Astrocyte (in vitro differentiated cells and primary cell): ENCODE measurements around the gene TMEM273. TPM values are rescaled to one million over a fixed set of nuclear protein-coding genes. Genes with fewer than 3 reads are reported as not detected.

Experiments used
- DNase-seq: peaks from one replicate; pipeline ENCODE4 v3.0.0-alpha.2; 2010; ENCODE audit warnings: low read depth
- FAIRE-seq: peaks from 2 replicates; lab custom pipeline; 2011; peaks lifted over from hg19 to GRCh38; lab: Jason Lieb, UNC
- H2AFZ ChIP-seq: 2 replicates; pipeline ENCODE4 v1.6.0; 2012; ENCODE audit warnings: low read depth, low read length, inconsistent platforms
- H3K27ac ChIP-seq: 2 replicates; pipeline ENCODE4 v1.5.1; 2011; ENCODE audit warnings: low read depth, low read length, inconsistent platforms
- H3K27me3 ChIP-seq: 2 replicates; pipeline ENCODE4 v1.6.0; 2011; ENCODE audit warnings: low read length, inconsistent platforms; ENCODE audit not compliant: insufficient read depth
- H3K36me3 ChIP-seq: 2 replicates; pipeline ENCODE4 v1.5.1; 2011; ENCODE audit warnings: low read length, inconsistent platforms; ENCODE audit not compliant: insufficient read depth
- H3K4me1 ChIP-seq: 2 replicates; pipeline ENCODE4 v1.5.1; 2011; ENCODE audit warnings: low read length, inconsistent platforms; ENCODE audit not compliant: insufficient read depth
- H3K4me2 ChIP-seq: 2 replicates; pipeline ENCODE4 v1.6.0; 2012; ENCODE audit warnings: low read length, inconsistent platforms
- H3K4me3 ChIP-seq: 2 replicates; pipeline ENCODE4 v1.5.1; 2011; ENCODE audit warnings: low read depth, mild to moderate bottlenecking, low read length, inconsistent platforms; ENCODE audit not compliant: insufficient read depth
- H3K79me2 ChIP-seq: 2 replicates; pipeline ENCODE4 v1.6.0; 2012; ENCODE audit warnings: mild to moderate bottlenecking, low read length, inconsistent platforms; ENCODE audit not compliant: insufficient read depth
- H3K9ac ChIP-seq: 2 replicates; pipeline ENCODE4 v1.6.0; 2012; ENCODE audit warnings: mild to moderate bottlenecking, low read length, inconsistent platforms
- H3K9me3 ChIP-seq: 2 replicates; pipeline ENCODE4 v1.5.1; 2012; ENCODE audit warnings: low read depth, mild to moderate bottlenecking, low read length, inconsistent platforms; ENCODE audit not compliant: insufficient read depth
- H4K20me1 ChIP-seq: 2 replicates; pipeline ENCODE4 v1.6.0; 2012; ENCODE audit warnings: low read length, inconsistent platforms; ENCODE audit not compliant: insufficient read depth
- H3K27ac Mint-ChIP-seq: one replicate; pipeline ENCODE4 v1.8.0; 2021; ENCODE audit warnings: mild to moderate bottlenecking, mixed read lengths; ENCODE audit not compliant: unreplicated experiment
- H3K27me3 Mint-ChIP-seq: one replicate; pipeline ENCODE4 v1.8.0; 2021; ENCODE audit warnings: low read depth, mixed read lengths; ENCODE audit not compliant: unreplicated experiment
- H3K36me3 Mint-ChIP-seq: one replicate; pipeline ENCODE4 v1.8.0; 2021; ENCODE audit warnings: low read depth, mixed read lengths; ENCODE audit not compliant: unreplicated experiment
- H3K4me1 Mint-ChIP-seq: one replicate; pipeline ENCODE4 v1.8.0; 2021; ENCODE audit warnings: low read depth, mixed read lengths; ENCODE audit not compliant: unreplicated experiment
- H3K4me3 Mint-ChIP-seq: one replicate; pipeline ENCODE4 v1.8.0; 2021; ENCODE audit warnings: mild to moderate bottlenecking, moderate library complexity, mixed read lengths; ENCODE audit not compliant: unreplicated experiment
- H3K9me3 Mint-ChIP-seq: one replicate; pipeline ENCODE4 v1.8.0; 2021; ENCODE audit warnings: mild to moderate bottlenecking, mixed read lengths; ENCODE audit not compliant: unreplicated experiment
- CTCF ChIP-seq: IDR thresholded peaks from 2 replicates; pipeline ENCODE4 v1.5.1; 2011; ENCODE audit warnings: low read depth, mild to moderate bottlenecking, inconsistent platforms, low read length, moderate library complexity; ENCODE audit not compliant: insufficient read depth
- EZH2 ChIP-seq: IDR thresholded peaks from 2 replicates; pipeline ENCODE4 v1.6.1; 2012; ENCODE audit warnings: mild to moderate bottlenecking, low read length, inconsistent platforms; ENCODE audit not compliant: insufficient read depth
- total RNA-seq: library from RNA; stranded (reverse); gene quantifications from 2 replicates; pipeline ENCODE4 v1.2.1, GENCODE V29; 2021

TMEM273 gene
- total RNA-seq, 1 donor from 2014 or later = not detected

DNA sequence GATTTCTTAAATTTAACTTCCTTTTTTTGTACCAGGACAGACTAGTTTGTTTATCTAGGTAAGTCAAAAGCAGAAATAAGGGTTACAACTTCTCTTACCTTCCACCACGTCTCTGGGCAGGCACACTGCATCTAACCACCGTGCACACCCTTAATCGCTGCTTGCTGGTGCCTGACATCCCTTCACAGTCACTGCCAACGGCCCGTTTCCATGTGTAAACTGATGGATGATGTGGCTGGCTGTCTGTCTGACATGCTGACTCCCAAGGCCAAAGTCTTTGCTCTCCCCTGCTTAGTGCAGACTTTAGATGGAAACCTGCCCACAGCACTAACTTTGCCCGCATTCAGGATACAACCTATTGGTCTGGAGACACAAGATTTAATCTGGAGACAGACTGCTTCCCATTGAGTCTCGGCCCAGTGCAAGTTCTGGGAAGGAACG, 1.1 kb downstream of the TMEM273 start:
- Histone ChIP-seq H3K9me3 (no peaks in the 10 kb centered on the region), H3K27me3 (peaks cover 4% of the 10 kb centered on the region), H3K27ac (no peak overlapping the region), H3K4me2 (no peak overlapping the region), H4K20me1 (no peaks in the 10 kb centered on the region), H2AFZ (no peak overlapping the region), H3K79me2 (no peaks in the 10 kb centered on the region), H3K9ac (no peak overlapping the region), H3K36me3 (no peaks in the 10 kb centered on the region), H3K4me3 (no peak overlapping the region), H3K4me1 (no peaks in the 10 kb centered on the region)
- no peak overlapping the region for H3K4me3 Mint-ChIP-seq
- no peaks in the 10 kb centered on the region for H3K4me1 Mint-ChIP-seq
- H3K27ac Mint-ChIP-seq = no peak overlapping the region
- H3K27me3 Mint-ChIP-seq = peaks cover 28% of the 10 kb centered on the region
- FAIRE-seq (no peak), DNase-seq (no peak)
- no peaks in the 10 kb centered on the region for H3K9me3 Mint-ChIP-seq
- TF ChIP-seq EZH2 (no peak), CTCF (no peak)
- H3K36me3 Mint-ChIP-seq = no peaks in the 10 kb centered on the region

GRCh38 chr10:49186613-49187012, 1.6 kb downstream of the TMEM273 start:
- Mint-ChIP-seq H3K9me3 (no peaks in the 10 kb centered on the region), H3K4me3 (no peak overlapping the region), H3K36me3 (no peaks in the 10 kb centered on the region), H3K4me1 (no peaks in the 10 kb centered on the region), H3K27ac (no peak overlapping the region), H3K27me3 (peaks cover 28% of the 10 kb centered on the region)
- Histone ChIP-seq H3K9me3 (no peaks in the 10 kb centered on the region), H3K4me3 (no peak overlapping the region), H2AFZ (no peak overlapping the region), H4K20me1 (no peaks in the 10 kb centered on the region), H3K27me3 (peaks cover 4% of the 10 kb centered on the region), H3K79me2 (no peaks in the 10 kb centered on the region), H3K4me1 (no peaks in the 10 kb centered on the region), H3K4me2 (no peak overlapping the region), H3K9ac (no peak overlapping the region), H3K27ac (no peak overlapping the region), H3K36me3 (no peaks in the 10 kb centered on the region)
- DNase-seq (no peak), FAIRE-seq (no peak)
- TF ChIP-seq EZH2 (no peak), CTCF (no peak)

GRCh38 chr10:49185213-49185612, 3.0 kb downstream of the TMEM273 start:
- H3K9me3 ChIP-seq = no peaks in the 10 kb centered on the region
- peaks cover 4% of the 10 kb centered on the region for H3K27me3 ChIP-seq
- TF ChIP-seq EZH2 (no peak), CTCF (no peak)
- DNase-seq (no peak), FAIRE-seq (no peak)
- no peak overlapping the region for H3K27ac ChIP-seq
- Mint-ChIP-seq H3K36me3 (no peaks in the 10 kb centered on the region), H3K27ac (no peak overlapping the region), H3K27me3 (peaks cover 28% of the 10 kb centered on the region), H3K9me3 (no peaks in the 10 kb centered on the region), H3K4me3 (no peak overlapping the region), H3K4me1 (no peaks in the 10 kb centered on the region)
- H2AFZ ChIP-seq = no peak overlapping the region
- no peaks in the 10 kb centered on the region for H3K79me2 ChIP-seq
- no peak overlapping the region for H3K9ac ChIP-seq
- H3K4me1 ChIP-seq = no peaks in the 10 kb centered on the region
- no peaks in the 10 kb centered on the region for H4K20me1 ChIP-seq
- no peak overlapping the region for H3K4me3 ChIP-seq
- no peak overlapping the region for H3K4me2 ChIP-seq
- H3K36me3 ChIP-seq = no peaks in the 10 kb centered on the region
